Activated naive CD4-positive, alpha-beta T cell (primary cell): ENCODE results near the gene YWHAE.
"Not testable (repeated sequence)": the region's sequence is repeated elsewhere in the genome, so short reads cannot be mapped to it uniquely, and the experiment has no call there.

Source experiments
- DNase-seq, 4 experiments: peaks; one replicate each; lab custom pipeline; 2025; lab: John Stamatoyannopoulos, UW

The YWHAE gene

DNA sequence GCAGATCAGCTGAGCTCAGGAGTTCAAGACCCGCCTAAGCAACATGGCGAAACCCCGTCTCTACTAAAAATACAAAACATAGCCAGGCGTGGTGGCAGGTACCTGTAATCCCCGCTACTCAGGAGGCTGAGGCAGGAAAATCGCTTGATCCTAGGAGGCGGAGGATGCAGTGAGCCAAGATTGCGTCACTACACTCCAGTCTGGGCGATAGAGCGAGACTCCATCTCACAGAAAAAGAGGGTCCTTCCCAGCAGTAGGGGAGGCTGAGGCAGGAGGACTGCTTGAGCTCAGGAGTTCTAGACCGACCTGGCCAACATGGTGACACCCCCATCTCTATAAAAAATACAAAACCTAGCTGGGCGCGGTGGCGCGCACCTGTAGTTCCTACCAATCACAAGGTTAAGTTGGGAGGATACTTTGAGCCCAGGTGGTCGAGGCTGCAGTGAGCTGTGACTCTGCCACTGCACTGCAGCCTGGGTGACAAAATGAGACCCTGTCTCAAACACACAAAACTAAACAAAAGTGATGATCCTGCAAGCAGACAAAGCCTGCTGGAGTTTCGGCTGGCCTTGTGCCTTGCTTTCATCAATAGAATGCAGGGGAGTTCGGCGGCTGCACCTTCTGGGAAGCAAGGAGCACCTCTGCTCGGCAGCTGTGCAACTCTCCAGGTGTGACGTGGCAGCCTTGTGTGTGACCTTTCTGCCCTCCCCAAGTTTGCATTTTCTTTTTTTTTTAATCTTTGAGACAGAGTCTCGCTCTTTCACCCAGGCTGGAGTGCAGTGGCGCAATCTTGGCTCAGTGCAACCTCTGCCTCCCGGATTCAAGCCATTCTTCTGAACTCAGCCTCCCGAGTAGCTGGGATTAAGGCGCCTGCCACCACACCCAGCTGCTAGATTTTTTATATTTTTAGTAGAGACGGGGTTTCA lies 12.4 kb upstream of the YWHAE start:
- DNase-seq: no peak

DNA sequence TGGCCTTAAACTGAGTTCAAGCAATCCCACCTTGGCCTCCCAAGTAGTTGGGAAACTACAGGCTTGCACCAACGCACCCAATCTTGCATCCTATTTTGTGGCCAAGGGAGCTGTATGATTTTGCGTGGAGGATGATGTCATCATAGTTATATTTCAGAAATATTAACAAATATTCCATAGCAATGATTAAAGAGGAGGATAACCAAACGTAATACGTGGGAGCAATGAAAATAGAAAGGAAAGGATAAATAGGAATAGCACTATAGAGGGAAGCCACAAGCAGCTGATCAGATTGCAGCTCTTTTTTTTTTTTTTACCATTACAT lies 2.2 kb upstream of the YWHAE start:
- no peak for DNase-seq

DNA sequence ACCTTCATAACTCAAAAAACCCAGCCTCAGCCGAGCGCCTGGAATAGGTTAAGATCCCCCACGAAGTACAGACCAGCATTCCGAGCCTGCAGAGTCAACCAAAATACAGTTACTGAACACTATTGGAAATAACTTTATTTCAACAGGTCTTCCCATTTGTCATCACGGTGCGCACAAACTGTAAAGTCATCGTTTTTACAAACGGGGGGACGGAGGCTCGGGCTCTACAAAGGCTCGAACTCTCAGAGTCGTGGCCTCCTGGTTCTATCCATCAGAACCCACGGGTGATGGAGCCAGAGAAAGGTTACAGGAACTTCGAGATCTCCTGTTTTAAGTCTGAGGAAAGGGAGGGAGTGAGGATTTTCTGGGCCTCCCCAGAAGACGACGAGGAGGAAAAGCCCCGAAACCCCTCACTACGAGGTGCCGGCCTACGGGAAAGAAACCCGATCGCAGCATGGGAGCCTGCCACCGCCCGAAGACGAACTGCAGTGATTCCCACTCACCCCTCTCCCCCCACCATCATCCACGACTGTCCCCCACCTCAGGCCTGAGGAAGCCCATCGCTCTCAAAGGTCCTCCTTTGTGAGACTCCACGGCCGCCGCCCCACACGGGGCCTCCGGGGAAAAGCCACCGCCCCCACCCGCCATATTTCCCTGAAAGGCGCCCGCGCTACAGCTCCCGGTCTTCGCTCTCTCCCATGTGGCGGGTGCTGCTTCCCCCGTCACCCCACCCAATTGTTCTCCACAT lies 917 bp downstream of the YWHAE start:
- DNase-seq: peak in 1 of 4 experiments; percentile 59

DNA sequence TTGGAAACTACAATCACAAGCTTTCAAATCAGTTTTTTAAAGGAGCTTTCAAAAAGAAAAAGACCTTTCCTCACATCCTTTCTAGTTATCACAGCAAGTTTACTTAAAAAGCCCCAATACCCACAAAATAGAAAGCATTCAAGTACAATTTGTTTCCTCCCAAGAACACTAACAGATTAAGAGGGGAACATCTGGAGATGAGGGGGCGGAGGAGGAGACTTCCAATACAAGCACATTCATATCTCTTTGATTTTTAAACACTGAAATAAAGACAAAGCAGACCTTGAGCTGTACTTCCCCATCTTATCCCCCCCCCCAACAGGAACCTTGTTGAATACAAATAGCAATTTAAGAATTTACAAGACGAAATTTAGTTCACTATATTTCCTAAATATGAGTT lies 2.0 kb downstream of the YWHAE start:
- no peak for DNase-seq

DNA sequence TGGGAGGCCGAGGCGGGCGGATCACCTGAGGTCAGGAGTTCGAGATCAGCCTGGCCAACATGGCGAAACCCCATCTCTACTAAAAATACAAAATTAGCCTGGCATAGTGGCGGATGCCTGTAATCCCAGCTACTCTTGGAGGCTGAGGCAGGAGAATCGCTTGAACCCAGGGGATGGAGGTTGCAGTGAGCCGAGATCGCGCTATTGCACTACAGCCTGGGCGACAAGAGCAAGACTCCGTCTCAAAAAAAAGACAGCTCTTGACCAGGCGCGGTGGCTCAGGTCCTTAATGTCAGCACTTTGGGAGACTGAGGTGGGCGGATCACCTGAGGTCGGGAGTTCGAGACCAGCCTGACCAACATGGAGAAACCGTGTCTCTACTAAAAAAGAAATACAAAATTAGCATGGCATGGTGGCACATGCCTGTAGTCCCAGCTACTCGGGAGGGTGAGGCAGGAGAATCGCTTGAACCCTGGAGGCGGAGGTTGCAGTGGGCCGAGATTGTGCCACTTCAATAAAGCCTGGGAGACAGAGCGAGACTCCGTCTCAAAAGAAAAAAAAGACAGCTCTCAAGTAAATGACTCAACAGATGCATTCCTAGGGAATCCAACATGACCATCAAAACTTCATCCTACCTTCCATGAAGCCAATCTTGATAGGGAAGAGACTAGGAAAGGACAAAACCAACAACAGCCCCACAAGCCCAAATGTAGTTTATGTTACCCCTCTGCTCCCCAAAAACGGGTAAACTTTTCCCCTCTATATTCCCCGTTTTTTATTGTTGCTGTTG lies 4.0 kb downstream of the YWHAE start:
- not testable (repeated sequence) for DNase-seq

DNA sequence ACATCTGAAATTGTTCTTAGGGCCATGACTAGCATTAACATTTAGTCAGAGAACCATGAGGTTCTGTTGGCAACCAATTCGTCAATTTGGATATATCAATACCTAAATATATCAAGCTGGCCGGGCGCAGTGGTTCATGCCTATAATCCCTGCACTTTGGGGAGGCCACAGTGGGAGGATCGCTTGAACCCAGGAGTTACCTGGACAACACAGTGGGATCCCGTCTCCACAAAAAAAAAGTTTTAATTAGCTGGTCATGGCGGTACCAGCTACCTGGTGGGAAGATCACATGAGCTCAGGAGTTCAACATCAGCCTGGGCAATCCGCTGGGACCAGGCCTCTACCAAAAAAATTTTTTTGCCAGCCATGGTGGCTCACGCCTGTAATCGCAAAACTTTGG lies 8.4 kb downstream of the YWHAE start:
- no peak for DNase-seq

DNA sequence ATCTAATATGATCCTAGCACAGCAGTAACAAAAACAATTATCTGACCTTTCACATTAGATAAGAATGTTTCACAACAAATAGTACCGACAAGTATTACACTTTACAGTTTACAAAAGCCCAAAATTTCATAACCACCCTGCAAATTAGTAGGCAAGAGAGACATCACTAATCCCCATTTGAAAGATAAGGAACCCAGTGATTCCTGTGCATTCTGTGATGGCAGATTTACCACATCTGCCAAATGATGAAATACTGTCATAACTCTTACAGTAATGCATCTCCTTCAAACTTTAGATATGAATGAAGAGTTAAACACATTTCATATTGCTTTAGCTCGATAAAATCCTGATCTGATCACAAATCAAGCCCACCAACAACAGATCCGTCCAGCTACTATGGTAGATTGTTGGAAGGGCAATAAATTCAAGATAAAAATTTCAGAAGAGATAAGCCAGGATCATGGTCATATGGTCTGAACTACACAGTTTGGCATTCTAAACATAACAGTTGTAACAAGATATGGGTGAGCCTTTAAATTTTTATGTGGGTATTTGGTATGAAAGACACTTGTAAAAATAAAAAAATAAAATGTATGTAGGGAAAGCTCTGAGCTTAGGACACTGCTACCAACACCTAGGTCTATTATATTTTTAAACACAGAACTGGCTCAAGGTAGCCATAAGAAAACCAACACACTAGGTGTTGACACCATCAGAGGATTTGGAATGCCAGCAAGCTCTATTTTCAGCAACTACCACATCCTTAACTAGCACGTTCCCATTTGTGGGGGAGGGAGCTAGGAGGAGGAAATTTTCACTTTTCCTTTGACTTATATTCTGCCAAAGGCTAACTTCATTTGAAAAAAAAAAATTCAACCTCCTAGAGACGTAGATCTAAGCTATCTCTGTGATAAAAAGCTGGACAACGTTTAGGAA lies 9.3 kb downstream of the YWHAE start:
- no peak for DNase-seq

DNA sequence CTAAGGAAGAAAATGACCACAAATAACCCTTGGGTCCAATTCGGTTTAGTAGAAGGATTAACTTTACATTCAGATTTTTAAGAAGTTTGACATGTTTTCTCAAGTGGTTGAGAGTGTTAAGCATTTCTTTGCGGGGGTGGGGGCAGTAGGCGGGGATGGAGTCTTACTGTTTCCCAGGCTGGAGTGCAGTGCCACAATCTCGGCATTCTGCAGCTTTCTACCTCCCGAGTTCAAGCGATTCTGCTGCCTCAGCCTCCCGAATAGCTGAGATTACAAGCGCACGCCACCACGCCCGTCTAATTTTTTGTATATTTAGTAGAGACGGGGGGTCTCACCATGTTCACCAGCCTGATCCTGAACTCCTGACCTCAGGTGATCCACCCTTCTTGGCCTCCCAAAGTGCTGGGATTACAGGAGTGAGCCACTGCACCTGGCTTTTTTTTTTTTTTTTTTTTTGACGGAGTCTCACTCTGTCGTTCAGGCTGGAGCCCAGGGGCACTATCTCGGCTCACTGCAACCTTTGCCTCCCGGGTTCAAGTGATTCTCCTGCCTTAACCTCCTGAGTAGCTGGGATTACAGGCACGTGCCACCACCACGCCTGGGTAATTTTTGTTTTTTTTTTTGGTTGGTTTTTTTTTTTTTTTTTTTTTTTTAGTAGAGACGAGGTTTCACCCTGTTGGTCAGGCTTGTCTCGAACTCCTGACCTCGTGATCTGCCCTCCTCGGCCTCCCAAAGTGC lies 12.4 kb downstream of the YWHAE start:
- DNase-seq: not testable (repeated sequence)

DNA sequence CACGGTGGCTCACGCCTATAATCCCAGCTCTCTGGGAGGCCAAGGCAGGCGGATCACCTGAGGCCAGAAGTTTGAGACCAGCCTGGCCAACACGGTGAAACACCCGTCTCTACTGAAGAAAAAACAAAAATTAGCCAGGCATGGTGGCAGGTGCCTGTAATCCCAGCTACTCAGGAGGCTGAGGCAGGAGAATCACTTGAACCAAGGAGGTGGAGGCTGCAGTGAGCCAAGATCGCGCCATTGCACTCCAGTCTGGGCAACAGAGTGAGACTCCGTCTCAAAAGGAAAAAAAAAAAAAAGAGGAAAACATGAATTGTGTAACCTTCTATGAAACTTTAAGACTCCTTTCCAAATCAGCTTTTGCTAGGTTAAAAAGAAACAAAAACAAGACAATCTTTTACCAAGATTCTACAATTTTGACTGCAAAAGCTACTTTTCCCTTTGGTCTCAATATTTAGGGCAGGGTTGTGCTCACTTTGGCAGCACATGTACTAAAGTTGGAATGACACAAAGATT lies 13.3 kb downstream of the YWHAE start:
- not testable (repeated sequence) for DNase-seq

DNA sequence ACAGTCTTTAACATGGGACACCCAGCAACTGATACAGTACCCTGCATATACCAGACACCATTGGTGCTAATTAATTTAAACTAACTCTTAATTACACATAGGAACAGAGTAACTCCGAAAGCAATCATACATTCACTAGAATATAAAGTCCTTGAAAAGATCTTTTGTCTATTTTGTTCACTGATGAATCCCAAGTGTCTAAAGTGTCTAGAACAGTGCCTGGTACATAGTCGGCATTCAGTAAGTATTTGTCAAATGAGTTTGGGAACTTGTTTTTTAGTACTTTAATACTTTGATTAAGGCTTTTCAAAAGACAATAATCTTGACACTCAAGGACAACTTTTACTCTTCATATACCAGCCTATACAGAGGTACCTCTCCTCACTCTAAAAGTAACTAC lies 13.8 kb downstream of the YWHAE start:
- no peak for DNase-seq

DNA sequence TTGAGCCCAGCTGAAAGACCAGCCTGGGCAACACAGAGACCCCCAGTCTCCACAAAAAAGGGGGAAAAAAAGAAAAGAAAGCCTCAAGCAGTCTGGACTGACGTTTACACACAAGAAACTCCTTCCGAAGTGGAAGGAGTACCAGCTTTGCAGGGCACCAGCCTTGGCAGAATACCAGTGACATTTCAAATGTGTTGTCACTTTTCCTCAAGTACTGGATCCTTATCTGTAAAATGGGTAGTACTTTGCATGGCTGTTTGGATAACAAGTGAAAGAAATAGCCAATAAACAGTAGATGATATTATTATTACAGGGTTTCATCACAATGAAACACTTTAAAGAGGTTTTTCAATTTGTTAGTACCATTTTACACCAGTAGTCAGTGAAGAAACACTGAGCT lies 14.2 kb downstream of the YWHAE start:
- DNase-seq: no peak

DNA sequence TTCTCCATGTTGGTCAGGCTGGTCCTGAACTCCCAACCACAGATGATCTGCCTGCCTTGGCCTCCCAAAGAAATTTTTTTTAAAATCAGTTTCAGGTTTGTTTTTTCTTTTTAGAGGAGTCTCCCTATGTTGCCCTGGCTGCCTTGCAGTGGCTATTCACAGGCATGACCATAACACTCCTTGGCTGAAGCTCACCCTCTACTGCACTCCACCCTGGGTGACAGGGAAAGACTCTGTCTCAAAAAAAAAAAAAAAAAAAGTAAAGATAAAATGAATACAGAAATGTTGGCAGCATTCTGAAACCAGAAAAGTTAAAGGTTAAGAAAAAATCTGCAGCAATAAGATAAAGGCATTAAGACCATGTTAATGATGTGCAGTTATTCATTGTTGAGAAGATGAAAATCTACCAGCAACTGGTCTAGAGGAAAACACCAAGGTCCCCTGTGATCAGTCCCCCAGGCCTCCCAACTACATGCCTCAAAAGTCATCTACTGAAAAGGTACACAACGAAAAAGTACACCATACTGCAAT lies 15.1 kb downstream of the YWHAE start:
- DNase-seq: no peak

DNA sequence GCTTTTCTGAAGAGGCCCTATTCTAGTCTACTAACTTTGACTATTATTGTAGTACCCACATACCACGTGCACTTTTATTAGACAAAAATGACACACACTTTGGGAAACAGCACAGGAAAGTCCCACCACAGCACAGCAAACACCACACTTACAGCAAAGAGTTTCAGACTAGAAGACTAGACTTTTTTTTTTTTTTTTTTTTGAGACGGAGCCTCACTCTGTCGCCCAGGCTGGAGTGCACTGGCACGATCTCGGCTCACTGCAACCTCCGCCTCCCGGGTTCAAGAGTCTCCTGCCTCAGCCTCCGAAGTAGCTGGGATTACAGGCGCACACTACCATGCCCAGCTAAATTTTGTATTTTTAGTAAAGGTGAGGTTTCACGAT lies 20.1 kb downstream of the YWHAE start:
- no peak for DNase-seq

DNA sequence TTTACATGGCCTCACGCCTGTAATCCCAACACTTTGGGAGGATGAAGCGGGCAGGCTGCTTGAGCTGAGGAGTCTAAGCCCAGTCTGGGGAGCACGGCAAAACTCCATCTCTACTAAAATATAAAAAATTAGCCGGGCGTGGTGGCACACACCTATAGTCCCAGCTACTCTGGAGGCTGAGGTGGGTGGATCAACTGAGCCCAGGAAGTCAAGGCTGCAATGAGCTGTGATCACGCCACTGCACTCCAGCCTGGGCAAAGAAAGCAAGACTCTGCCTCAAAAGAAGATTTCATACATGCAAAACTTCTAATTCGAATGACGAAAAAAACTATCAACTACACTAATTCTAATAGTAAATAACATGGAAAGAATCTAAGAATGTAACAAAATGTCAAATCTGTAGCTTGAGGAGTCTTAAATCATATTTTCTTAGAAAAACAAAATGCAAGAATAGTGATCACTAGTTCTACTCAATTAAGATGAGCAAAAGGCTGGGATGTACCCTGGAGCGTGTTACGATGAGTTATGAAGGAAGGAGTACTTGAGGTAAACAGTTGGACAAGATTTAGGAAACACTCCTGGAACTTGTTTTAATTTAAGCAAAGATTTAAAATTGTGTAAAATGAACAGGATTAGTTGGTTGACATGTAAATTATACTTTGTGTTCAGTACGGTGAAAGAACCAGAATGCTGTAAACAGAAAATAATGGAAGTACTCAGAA lies 20.7 kb downstream of the YWHAE start:
- DNase-seq: no peak

DNA sequence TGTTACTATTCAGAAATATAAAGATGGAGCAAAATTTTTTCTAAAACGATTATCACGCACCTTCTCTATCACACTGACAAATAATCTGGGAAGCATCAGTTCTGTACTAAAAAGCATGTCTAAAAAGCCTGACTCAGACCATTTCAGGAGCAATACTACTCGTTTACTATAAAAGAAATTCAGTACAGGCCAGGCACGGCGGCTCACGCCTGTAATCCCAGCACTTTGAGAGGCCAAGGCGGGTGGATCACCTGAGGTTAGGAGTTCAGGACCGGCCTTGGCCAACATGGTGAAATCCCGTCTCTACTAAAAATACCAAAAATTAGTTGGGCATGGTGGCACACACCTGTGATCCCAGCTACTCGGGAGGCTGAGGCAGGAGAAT lies 21.6 kb downstream of the YWHAE start:
- DNase-seq: not testable (repeated sequence)

DNA sequence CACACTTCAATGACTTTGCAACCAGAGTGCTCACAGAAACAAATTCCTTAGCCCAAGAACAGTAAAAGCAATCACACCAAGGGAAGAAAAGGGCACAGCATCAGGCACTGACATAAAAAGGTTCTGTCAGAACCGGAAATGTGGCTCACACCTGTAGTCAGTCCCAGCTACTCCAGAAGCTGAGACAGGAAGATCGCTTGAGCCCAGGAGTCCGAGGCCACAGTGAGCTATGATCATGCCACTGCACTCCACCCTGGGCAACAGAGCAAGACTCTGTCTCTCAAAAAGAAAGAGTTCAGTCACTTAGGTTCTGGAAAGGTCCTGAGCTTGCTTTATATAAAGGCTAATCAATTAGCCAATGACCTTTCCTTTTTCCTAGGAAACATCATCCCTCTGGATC lies 22.7 kb downstream of the YWHAE start:
- no peak for DNase-seq

DNA sequence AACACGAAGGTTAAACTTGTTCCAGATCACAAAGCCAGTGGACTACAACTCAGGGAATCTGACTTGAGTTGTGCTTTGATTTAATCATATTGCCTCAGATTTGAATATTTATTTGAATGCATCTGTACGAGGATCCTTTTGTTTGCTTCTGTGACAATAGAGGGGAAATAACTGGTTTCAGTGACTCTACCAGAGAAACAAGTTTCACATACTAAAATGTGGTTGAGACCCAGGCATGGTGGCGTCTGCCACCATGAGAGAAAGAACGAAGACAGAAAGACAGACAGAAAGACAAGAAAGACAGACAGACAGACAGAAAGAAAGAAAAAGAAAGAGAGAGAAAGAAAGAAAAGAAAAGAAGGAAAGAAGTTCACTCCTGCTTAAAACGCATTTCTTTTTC lies 24.0 kb downstream of the YWHAE start:
- DNase-seq: no peak

DNA sequence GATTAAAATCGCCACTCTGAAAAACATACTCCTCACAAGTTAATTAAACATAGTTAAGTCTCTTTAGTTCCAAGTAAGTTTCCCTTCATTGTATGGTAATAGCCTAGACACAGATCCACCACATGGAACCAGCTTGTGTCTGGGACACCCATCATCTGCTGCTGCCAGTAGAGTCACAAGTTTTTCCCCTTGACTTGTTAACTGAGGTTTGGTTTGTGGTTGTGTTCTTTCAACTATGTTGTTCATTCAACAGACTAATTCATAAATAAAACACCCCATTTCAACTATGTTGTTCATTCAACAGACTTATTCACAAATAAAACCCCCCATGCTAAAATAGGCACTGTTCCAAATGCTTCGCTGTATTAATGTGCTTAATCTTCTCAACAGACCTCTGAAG lies 24.4 kb downstream of the YWHAE start:
- no peak for DNase-seq

DNA sequence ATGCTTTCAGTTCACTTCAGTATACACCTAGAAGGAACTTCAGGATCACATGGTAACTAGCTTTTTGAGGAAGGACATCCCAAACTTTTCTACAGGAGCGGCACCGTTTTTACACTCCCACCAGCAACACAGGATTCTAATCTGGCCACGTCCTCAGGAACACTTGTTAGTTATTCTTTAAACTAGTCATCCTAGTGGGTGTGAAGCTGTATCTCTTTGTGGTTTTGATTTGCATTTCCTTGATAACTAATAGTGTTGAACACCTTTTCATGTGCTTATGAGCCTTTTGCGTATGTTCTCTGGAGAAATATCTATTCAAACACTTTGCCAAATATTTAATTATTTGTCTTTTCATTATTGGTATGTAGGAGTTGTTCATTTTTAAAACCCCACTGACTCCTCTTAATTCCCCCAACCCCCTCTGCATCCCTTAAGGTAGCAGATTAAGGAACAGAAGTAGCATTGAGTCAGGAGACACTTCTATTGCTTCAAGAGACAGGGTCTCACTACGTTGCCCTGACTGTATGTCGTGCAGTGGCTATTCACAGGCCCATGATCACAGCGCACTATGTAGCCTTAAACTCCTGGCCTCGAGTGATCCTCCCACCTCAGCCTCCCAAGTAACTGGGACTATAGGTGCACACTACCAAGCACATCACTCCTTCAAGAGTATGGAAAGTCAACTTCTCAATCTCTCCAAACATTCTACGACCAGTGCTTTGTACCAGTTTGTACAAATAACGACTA lies 25.4 kb downstream of the YWHAE start:
- no peak for DNase-seq
